Breast epithelium (tissue), 4 donors: Measurements from ENCODE around the gene NR3C2. TPM values are rescaled to one million over a fixed set of nuclear protein-coding genes. Genes with fewer than 3 reads are reported as not detected.

ENCODE experiments used
- DNase-seq, 2 donors: peaks; one replicate each; pipeline ENCODE4 v3.0.0-alpha.2; 2019; ENCODE audit warnings: low spot score in 2 of 2
- H3K27ac ChIP-seq, 2 donors: fragments of 200-600 bp; sonication (generic) in 1 of 2; one replicate each; pipeline ENCODE4 v1.5.1; 2016 to 2019; ENCODE audit warnings: mild to moderate bottlenecking in 1 of 2
- H3K27me3 ChIP-seq, 2 donors: fragments of 200-600 bp; sonication (generic) in 1 of 2; one replicate each; pipeline versions ENCODE4 v1.5.1 to v1.6.0; 2017 to 2019; ENCODE audit warnings: control low read depth in 1 of 2, mild to moderate bottlenecking in 1 of 2
- H3K36me3 ChIP-seq: fragments of 200-600 bp; one replicate; pipeline ENCODE4 v1.5.1; 2019
- H3K4me1 ChIP-seq, 2 donors: fragments of 200-600 bp; sonication (generic); one replicate each; pipeline ENCODE4 v1.5.1; 2016 to 2019; ENCODE audit warnings: control low read depth in 1 of 2
- H3K4me3 ChIP-seq, 3 donors: fragments of 200-600 bp; sonication (generic); 1 replicate in 2 of 3; 2 replicates in 1 of 3; pipeline ENCODE4 v1.5.1; 2016 to 2019; ENCODE audit warnings: mild to moderate bottlenecking in 3 of 3, moderate library complexity in 2 of 3
- H3K9me3 ChIP-seq, 2 donors: fragments of 200-600 bp; sonication (generic) in 1 of 2; one replicate each; pipeline ENCODE4 v1.5.1; 2016 to 2019; ENCODE audit warnings: control low read depth in 1 of 2
- POLR2A ChIP-seq: fragments of 450-650 bp; IDR thresholded peaks from one replicate; pipeline ENCODE4 v1.6.1; 2016; ENCODE audit warnings: antibody characterized with exemption, mild to moderate bottlenecking, moderate library complexity
- POLR2AphosphoS5 ChIP-seq, 3 donors: sonication (generic); formaldehyde crosslinking; IDR thresholded peaks; one replicate each; pipeline ENCODE4 v1.6.1; 2017; ENCODE audit warnings: antibody characterized with exemption in 3 of 3
- intact Hi-C: fragments of 100-400 bp; cut with DNase I; formaldehyde crosslinking; loops from one replicate; pipeline ENCODE4 v1.15.1; 2023; ENCODE audit warnings: low total_unique reads
- total RNA-seq, 3 donors: library from RNA; depleted of rRNA; stranded (reverse); fragments of >200 nt; gene quantifications; one replicate each; pipeline ENCODE4 v1.1.0, GENCODE V29; 2016
- TF ChIP-seq, protein P1 (sequence below), 3 donors: fragments of 450-650 bp; IDR thresholded peaks; one replicate each; pipeline ENCODE4 v1.5.1; 2016 to 2017; ENCODE audit warnings: antibody characterized with exemption in 3 of 3, mild to moderate bottlenecking in 3 of 3, moderate library complexity in 3 of 3

Gene NR3C2
- total RNA-seq, 3 donors from 2014 or later = 8.0 to 39.5 (median 13.8) TPM

DNA sequence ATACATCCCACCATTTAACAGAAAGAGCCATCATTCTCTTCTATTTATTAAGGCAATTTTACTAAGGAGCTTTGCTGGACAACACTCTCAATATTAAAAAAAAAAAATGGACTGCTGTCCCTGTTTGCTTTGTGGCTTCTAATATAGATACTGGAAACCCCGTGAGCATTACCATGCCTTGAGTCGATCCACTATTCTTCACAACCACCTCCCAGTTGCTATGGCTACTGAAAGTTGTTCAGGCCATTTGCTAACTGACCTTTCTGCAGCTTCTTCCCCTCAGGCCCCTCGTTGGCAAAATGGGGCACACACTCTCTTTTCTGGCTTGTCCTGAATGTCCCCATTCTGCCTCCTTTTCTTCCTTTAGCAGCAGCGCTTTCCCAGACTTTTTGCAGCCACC is 340.4 kb downstream of the NR3C2 start:
- no peaks in the 10 kb centered on the region for H3K9me3 ChIP-seq
- H3K4me1 ChIP-seq = no peaks in the 10 kb centered on the region
- H3K36me3 ChIP-seq = no peaks in the 10 kb centered on the region
- no peak for TF ChIP-seq POLR2A
- TF ChIP-seq, protein P1, sequence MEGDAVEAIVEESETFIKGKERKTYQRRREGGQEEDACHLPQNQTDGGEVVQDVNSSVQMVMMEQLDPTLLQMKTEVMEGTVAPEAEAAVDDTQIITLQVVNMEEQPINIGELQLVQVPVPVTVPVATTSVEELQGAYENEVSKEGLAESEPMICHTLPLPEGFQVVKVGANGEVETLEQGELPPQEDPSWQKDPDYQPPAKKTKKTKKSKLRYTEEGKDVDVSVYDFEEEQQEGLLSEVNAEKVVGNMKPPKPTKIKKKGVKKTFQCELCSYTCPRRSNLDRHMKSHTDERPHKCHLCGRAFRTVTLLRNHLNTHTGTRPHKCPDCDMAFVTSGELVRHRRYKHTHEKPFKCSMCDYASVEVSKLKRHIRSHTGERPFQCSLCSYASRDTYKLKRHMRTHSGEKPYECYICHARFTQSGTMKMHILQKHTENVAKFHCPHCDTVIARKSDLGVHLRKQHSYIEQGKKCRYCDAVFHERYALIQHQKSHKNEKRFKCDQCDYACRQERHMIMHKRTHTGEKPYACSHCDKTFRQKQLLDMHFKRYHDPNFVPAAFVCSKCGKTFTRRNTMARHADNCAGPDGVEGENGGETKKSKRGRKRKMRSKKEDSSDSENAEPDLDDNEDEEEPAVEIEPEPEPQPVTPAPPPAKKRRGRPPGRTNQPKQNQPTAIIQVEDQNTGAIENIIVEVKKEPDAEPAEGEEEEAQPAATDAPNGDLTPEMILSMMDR (IDR thresholded peaks at IDR 0.05) = no peak
- no peak for TF ChIP-seq POLR2AphosphoS5 (IDR thresholded peaks at IDR 0.05)
- H3K27ac ChIP-seq = no peak overlapping the region
- intact Hi-C loops = loop anchor here (5.0 kb wide), 1 partner anchor 729 kb away; no protein-coding TSS in a partner anchor
- H3K4me3 ChIP-seq = no peak overlapping the region
- H3K27me3 ChIP-seq = no peaks in the 10 kb centered on the region
- no peak for DNase-seq

DNA sequence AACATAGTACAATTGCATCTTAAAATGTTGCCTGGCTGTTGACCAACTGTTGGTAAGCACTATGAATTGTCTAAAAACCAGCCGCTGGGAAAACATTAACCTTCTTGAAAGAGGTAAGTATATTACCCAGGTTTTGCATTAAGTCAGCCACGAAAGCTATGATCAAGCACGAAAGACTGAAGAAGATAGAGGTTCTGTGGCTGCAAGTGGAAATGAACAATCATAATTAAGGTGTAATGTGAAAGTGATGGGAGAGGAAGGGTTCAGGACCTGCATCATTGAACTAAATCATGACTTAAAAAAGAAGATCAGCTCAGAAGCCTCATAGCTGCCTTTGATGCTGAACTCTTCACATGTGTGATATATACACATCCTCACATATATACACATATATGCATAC is 341.0 kb downstream of the NR3C2 start:
- TF ChIP-seq POLR2A = no peak
- TF ChIP-seq, protein P1 (IDR thresholded peaks at IDR 0.05) = no peak
- Histone ChIP-seq H3K27ac (no peak overlapping the region), H3K4me1 (no peaks in the 10 kb centered on the region), H3K9me3 (no peaks in the 10 kb centered on the region), H3K4me3 (no peak overlapping the region), H3K27me3 (no peaks in the 10 kb centered on the region), H3K36me3 (no peaks in the 10 kb centered on the region)
- no peak for DNase-seq
- intact Hi-C loops = loop anchor here (5.0 kb wide), 1 partner anchor 729 kb away; no protein-coding TSS in a partner anchor

DNA sequence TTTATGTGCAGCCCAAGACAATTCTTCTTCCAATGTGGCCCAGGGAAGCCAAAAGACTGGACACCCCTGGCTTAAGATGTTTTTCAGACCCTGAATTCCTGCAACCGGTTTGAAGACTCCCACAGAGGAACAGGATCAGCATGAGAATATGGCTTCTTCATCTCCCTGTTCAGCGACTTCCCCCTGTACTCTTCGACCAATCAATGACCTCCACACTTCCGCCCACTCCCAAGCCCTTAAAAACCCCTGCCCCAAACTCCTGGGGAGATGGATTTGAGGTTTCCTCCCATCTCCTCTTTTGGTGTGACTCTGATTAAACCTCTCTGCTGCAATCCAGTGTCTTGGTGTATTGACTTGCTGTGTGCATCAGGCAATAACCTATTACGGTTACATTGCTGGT is 344.4 kb downstream of the NR3C2 start:
- no peak for TF ChIP-seq POLR2AphosphoS5 (IDR thresholded peaks at IDR 0.05)
- TF ChIP-seq, protein P1 (IDR thresholded peaks at IDR 0.05) = no peak
- TF ChIP-seq POLR2A = no peak
- H3K27me3 ChIP-seq = no peaks in the 10 kb centered on the region
- H3K27ac ChIP-seq = no peak overlapping the region
- no peak for DNase-seq
- intact Hi-C loops = no loop called here
- H3K36me3 ChIP-seq = no peaks in the 10 kb centered on the region
- H3K4me3 ChIP-seq = no peak overlapping the region
- H3K4me1 ChIP-seq = no peaks in the 10 kb centered on the region
- no peaks in the 10 kb centered on the region for H3K9me3 ChIP-seq

DNA sequence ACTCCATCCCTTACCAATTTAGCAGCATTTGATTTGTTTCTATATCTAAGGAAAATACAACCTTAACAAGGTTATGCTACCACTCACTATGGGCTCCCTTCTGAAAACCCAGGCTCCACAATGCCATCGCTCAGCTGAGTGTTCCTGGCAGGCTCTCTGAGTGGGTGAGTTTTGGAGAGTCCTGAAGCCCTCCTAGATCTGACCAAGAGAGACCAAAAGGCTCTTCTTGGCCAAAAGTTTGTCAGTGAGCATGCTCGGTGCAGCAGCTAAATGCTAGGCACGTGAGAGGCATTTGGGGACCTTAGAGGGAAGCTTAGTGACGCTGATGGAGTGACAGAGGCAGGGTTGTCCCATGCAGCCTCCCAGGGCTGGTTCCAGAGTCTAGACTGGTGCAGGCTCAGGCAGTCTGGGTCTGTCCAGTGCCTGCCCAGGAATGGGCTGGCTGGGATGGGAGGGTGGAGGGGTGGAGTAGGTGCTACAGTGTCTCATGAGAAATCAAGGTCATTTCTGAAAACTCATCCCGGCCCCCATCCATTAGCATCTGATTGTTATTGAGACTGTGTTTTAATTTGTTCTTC is 346.8 kb downstream of the NR3C2 start:
- TF ChIP-seq POLR2AphosphoS5 (IDR thresholded peaks at IDR 0.05) (no peak), POLR2A (no peak)
- TF ChIP-seq, protein P1 (IDR thresholded peaks at IDR 0.05) = no peak
- no peak overlapping the region for H3K27ac ChIP-seq

DNA sequence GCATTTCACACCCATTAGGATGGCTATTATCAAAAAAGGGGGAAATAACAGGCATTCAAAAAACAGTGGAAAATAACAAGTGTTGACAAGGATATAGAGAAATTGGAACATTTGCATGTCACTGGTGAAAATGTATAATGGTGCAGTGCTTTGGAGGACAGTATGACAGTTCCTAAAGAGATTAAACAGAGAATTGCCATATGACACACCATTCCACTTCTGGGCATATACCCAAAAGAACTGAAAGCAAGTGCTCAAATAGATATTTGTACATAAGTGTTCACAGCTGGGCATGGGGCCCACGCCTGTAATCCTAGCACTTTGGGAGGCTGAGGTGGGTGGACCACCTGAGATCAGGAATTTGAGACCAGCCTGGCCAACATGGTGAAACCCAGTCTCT is 348.1 kb downstream of the NR3C2 start:
- Histone ChIP-seq H3K27ac (no peak overlapping the region), H3K27me3 (no peaks in the 10 kb centered on the region), H3K9me3 (no peaks in the 10 kb centered on the region), H3K36me3 (no peaks in the 10 kb centered on the region), H3K4me1 (no peaks in the 10 kb centered on the region), H3K4me3 (no peak overlapping the region)
- no peak for DNase-seq
- intact Hi-C loops = loop anchor here (5.0 kb wide), 1 partner anchor 1608 kb away; no protein-coding TSS in a partner anchor
- no peak for TF ChIP-seq POLR2AphosphoS5 (IDR thresholded peaks at IDR 0.05)
- TF ChIP-seq, protein P1 (IDR thresholded peaks at IDR 0.05) = no peak
- no peak for TF ChIP-seq POLR2A

More for the DNA sequence above, 346.8 kb downstream of the NR3C2 start:
- Histone ChIP-seq H3K4me1 (no peaks in the 10 kb centered on the region), H3K36me3 (no peaks in the 10 kb centered on the region), H3K4me3 (no peak overlapping the region), H3K27me3 (no peaks in the 10 kb centered on the region), H3K9me3 (no peaks in the 10 kb centered on the region)
- intact Hi-C loops = no loop called here
- DNase-seq = no peak
